ENCODE data around the gene ZBTB47. TPM values are rescaled to one million over a fixed set of nuclear protein-coding genes. Genes with fewer than 3 reads are reported as not detected.

Gene ZBTB47
- total RNA-seq, 1 donor from 2014 or later = 96.8 TPM

DNA sequence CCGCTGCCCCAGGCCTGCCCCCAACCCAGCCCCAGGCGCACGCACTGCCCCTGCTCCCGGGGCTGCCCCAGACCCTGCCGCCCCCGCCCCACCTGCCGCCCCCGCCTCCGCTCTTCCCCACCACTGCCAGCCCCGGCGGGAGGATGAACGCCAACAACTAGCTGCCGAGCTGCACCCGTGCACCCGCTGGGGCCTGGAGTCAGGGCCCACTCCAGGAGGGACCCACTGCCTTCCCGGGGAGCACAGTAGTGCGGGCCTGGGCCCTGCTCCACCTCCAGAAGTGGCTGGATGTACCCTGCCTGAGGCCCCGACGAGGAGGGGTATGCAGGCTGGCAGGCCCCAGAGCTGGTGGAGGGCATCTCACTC lies 10.9 kb downstream of the ZBTB47 start:
- no peak for DNase-seq (ENCODE audit: low read depth)

- no peak for DNase-seq (ENCODE audit: low read depth)
Observed at GRCh38 chr3:42665050-42665878, 11.8 kb downstream of the ZBTB47 start.

DNA sequence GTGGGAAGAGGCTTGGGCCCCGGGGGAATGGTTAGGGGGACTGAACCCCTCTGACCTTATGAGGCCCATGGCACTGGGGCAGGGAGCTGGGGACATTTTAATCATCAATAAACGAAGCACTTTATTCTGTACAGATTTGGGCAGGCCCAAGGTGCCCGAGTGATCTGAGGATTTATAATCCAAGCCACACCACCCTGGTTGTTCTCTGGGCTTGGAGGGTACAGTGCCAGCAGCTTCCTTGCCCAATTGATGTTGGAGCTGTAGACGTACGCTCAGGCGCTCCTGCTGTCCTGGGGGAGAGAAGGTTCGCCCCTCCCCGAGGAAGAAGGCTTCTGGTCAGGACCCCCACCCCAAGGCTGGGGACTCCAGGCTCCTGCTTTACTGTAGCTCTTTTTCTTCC lies 12.5 kb downstream of the ZBTB47 start:
- no peak for DNase-seq (ENCODE audit: low read depth)

DNA sequence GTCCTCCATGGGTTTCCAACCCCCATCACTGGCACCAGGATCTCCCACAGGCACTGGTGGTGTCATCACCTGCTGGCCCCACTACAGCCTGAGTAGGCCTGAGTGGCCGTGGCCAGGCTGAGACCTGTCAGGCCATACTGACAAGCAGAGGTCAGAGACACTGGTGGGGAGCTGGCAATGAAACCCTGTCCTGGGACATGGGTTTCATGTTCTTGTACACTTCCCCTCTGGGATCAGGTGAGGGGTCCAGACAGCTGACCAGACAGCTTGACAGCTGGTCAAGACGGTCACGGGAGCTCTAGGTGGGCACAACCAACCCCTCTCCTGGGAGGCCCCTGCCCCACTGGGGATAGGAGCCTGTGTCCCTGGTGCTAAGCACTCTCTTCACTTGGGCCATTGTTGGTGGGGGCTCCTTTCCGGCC lies 13.1 kb downstream of the ZBTB47 start:
- peak; percentile 66 for DNase-seq (ENCODE audit: low read depth)

DNA sequence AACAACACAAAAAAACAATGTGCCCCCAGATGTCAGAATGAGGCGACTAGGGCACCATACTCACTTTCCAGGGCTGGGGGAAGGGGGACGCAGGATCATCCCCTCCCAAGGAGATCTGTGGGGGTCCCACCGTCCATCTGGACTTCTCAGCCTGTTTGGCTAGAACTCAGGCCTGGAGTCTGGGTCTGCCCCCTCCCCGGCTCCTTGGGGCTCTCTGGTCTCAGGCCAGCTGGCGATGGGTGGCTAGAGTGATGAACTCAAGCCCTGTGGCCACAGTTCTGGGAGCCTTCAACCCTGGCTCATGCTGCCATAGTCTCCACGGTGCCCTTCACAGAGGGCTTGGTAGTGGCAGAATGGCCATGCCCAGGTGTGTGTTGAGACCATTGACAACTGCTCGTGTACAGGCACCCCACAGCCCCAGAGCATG lies 13.6 kb downstream of the ZBTB47 start:
- DNase-seq (ENCODE audit: low read depth) = peak; percentile 46

GRCh38 chr3:42667523-42668412 lies 14.3 kb downstream of the ZBTB47 start:
- peak; percentile 97 for DNase-seq (ENCODE audit: low read depth)

- DNase-seq (ENCODE audit: low read depth) = no peak
Observed at GRCh38 chr3:42668413-42668760, 14.9 kb downstream of the ZBTB47 start.

DNA sequence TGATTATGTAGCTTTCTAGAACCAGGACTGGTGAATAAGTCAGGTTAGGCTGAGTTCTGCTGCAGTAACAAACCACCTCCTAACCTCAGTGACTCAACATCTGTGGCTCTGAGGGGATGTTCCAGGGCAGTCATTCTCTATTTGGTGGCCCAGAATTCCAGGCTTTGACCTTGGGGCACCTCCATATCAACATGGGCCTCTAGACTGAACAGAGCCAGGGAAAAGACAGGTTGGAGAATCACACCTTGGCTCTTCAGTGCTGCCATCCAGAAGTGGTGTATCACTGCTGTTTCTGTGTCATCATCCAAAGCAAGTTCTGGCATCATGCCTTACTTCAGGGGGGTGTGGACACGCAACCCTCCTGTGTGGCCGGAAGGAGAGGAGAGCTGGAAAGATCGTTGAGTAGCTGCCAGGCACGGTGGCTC lies 15.3 kb downstream of the ZBTB47 start:
- peak; percentile 37 for DNase-seq (ENCODE audit: low read depth)

DNA sequence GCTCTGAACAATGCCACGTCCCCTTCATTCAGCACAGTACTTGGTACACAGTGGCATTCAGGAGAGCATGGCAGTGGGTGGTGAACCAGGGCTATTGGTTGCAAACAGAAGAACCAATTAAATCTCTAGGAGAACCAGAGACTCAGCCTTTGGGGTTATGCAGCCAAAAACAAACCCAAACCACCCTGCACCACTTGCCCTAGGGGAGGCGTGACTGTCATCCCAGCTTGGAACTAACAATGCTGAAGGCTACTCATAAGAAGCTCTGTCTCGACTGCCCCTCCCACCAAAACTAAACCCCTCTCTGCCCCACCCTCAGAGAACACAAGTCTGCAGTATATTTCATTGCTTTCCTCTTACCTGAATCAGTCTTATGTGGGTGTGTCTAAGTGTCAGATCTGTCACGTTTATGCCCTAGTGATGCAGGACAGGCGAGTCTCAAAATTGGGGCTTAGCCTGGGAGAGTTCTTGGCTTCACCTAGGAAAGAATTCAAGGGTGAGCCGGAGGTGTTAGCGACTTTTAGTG lies 16.6 kb downstream of the ZBTB47 start:
- DNase-seq (ENCODE audit: low read depth) = no peak

GRCh38 chr3:42670670-42671069 lies 17.2 kb downstream of the ZBTB47 start:
- no peak for DNase-seq (ENCODE audit: low read depth)

DNA sequence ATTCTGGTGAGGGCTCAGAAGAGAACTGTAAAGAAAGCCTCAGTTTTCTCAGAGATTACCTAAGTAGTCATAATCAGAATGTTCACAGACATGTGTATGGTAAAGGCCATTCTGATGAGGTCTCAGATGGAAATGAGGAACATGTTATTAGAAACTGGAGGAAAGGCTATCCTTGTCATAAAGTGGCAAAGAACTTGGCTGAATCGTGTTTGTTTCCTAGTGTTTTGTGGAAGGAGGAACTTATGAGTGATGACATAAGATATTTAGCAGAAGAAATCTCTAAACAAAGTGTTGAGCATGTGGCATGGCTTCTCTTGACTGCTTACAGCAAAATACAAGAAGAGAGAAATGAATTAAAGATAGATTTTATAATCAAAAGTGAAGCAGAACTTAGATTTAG lies 19.0 kb downstream of the ZBTB47 start:
- DNase-seq (ENCODE audit: low read depth) = no peak

GRCh38 chr3:42673082-42673481 lies 19.6 kb downstream of the ZBTB47 start:
- DNase-seq (ENCODE audit: low read depth) = no peak

DNA sequence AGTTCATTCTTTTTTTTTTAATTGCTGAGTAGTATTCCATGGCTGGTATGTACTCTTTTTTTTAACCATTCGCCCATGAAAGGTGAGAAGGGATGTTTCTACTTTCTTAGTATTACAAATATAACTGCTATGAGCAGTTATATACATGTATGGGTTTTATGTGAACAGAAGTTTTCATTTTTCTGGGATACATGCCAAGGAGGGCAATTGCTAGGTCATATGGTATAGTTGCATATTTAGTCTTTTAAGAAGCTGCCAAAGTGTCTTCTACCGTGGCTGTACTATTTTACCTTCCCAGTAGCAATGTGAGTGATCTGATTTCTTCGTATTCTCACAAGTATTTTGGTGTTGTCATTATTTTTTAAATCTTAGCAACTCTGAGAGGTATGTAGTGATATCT lies 20.6 kb downstream of the ZBTB47 start:
- DNase-seq (ENCODE audit: low read depth) = no peak

GRCh38 chr3:42675909-42676308 lies 22.4 kb downstream of the ZBTB47 start:
- DNase-seq (ENCODE audit: low read depth) = no peak

DNA sequence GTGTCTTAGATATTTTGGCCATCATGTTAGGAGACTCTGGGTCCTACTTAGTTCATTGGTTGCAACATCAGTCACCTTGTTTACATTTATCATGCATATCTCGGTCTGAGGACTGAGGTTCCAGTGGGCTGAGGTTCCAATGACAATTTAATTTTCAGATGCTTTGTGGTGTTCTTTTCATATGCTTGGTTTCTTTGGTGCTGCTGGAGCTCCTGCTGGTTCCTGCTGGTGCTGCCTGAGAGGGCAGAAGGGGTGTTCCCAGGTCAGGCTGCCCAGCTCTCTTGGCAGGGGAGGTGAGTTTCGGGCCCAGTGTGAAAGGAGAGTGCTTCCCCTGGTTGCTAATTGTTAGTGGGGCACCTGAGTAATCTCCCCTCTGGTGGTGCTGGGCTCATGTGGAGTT lies 24.9 kb downstream of the ZBTB47 start:
- DNase-seq (ENCODE audit: low read depth) = no peak

DNA sequence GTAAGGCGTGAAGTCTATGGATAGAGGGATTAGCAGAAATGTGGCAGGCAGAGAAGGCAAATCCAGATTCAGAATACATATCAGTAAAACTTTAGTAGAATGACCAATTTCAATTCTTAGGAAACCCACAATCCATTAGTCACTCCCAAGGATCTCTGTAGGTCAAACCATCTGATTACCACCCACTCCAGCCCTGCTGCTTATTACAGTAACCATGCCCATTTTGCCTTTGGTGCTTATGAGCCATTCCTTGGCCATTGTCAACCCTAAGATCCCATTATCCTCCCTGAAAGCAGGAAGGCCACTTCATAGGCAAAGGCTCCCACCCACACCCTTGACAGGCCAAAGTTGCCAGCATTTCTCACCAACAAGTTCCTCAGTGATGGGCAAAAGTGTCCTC lies 26.8 kb downstream of the ZBTB47 start:
- DNase-seq (ENCODE audit: low read depth) = no peak

- peak; percentile 46 for DNase-seq (ENCODE audit: low read depth)
Observed at GRCh38 chr3:42680806-42681205, 27.3 kb downstream of the ZBTB47 start.

DNA sequence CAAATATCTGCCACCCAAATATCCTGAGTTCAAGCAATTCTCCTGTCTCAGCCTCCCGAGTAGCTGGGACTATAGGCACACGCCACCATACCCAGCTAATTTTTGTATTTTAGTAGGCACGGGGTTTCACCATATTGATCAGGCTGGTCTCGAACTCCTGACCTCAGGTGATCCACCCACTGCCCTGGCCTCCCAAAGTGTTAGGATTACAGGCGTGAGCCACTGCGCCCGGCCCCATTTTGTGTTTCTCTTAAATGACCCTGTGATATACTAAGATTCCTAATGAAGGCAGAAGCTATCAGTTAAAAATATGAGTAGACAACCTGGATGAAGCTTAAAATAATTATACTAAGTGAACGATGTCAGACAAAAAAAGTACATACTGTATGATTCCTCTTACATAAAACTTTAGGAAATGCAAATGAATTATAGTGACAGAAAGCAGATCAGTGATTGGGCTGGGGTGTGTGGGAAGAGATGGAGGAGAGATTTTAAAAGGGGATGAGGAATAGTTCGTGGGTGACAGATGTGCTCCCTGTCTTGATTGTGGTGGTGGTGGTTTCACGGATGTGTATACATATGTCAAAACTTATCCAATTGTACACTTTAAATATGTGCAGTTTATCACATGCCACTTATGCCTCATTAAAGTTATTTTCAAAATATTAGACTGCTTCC lies 28.0 kb downstream of the ZBTB47 start:
- no peak for DNase-seq (ENCODE audit: low read depth)

GRCh38 chr3:42682301-42683070 lies 29.0 kb downstream of the ZBTB47 start:
- DNase-seq (ENCODE audit: low read depth) = no peak

GRCh38 chr3:42683875-42684598 lies 30.5 kb downstream of the ZBTB47 start:
- peak; percentile 99 for DNase-seq (ENCODE audit: low read depth)

Measured in myocyte (in vitro differentiated cells).